SK-N-SH treated with all-trans-retinoic acid at 6 μM for 48 hours (cell line): ENCODE measurements around the gene SC5D.

Experiments
- ARNTL ChIP-seq: fragments of 450-650 bp; formaldehyde crosslinking; IDR thresholded peaks from 2 replicates; pipeline ENCODE4 v1.5.0; 2020; ENCODE audit warnings: low read depth, mild to moderate bottlenecking, moderate library complexity, borderline replicate concordance
- BACH2 ChIP-seq: fragments of 250-450 bp; sonication (Bioruptor Pico); IDR thresholded peaks from 2 replicates; pipeline ENCODE4 v1.9.0; 2021; ENCODE audit warnings: mild to moderate bottlenecking, borderline replicate concordance
- ESRRG ChIP-seq: fragments of 250-450 bp; sonication (Bioruptor Pico); IDR thresholded peaks from 2 replicates; pipeline ENCODE4 v1.6.1; 2021; ENCODE audit warnings: mild to moderate bottlenecking
- ISL1 ChIP-seq: fragments of 250-450 bp; sonication (Bioruptor Pico); IDR thresholded peaks from 2 replicates; pipeline ENCODE4 v2.1.2; 2022; ENCODE audit warnings: mild to moderate bottlenecking, moderate library complexity
- PATZ1 ChIP-seq: fragments of 250-450 bp; sonication (Bioruptor Pico); IDR thresholded peaks from 2 replicates; pipeline ENCODE4 v1.8.0; 2020; ENCODE audit warnings: mild to moderate bottlenecking, moderate library complexity, borderline replicate concordance
- POU6F1 ChIP-seq: fragments of 250-450 bp; sonication (Bioruptor Pico); IDR thresholded peaks from 2 replicates; pipeline ENCODE4 v1.8.0; 2021; ENCODE audit warnings: low read depth, mild to moderate bottlenecking, moderate library complexity, borderline replicate concordance
- PPARA ChIP-seq: fragments of 250-450 bp; sonication (Bioruptor Pico); IDR thresholded peaks from 2 replicates; pipeline ENCODE4 v1.5.0; 2020; ENCODE audit warnings: mild to moderate bottlenecking, borderline replicate concordance
- TOX ChIP-seq: fragments of 250-450 bp; sonication (Bioruptor Pico); IDR thresholded peaks from 2 replicates; pipeline ENCODE4 v1.8.0; 2021; ENCODE audit warnings: mild to moderate bottlenecking, moderate library complexity, borderline replicate concordance
- TSHZ2 ChIP-seq: fragments of 250-450 bp; sonication (Bioruptor Pico); IDR thresholded peaks from 2 replicates; pipeline ENCODE4 v1.5.0; 2020; ENCODE audit warnings: mild to moderate bottlenecking, moderate library complexity
- ZFP3 ChIP-seq: fragments of 250-450 bp; sonication (Bioruptor Pico); IDR thresholded peaks from 2 replicates; pipeline ENCODE4 v1.5.0; 2020; ENCODE audit warnings: mild to moderate bottlenecking, moderate library complexity
- ZFP30 ChIP-seq: fragments of 450-650 bp; formaldehyde crosslinking; IDR thresholded peaks from 2 replicates; pipeline ENCODE4 v1.5.0; 2022; ENCODE audit warnings: mild to moderate bottlenecking, moderate library complexity
- ZNF565 ChIP-seq: fragments of 450-650 bp; formaldehyde crosslinking; conservative IDR thresholded peaks from 2 replicates; pipeline ENCODE4 v1.5.0; 2020; ENCODE audit warnings: low read depth, mild to moderate bottlenecking, moderate library complexity

- no peak for TF ChIP-seq ISL1 (CRISPR knock-in tag)
- no peak for TF ChIP-seq ESRRG
- no peak for TF ChIP-seq PATZ1 (CRISPR knock-in tag)
- TF ChIP-seq ZFP30 (CRISPR knock-in tag): no peak
- no peak for TF ChIP-seq ZFP3
- TF ChIP-seq ARNTL (CRISPR knock-in tag): no peak
- TF ChIP-seq BACH2 (CRISPR knock-in tag): no peak
- no peak for TF ChIP-seq TOX
- no peak for TF ChIP-seq POU6F1 (CRISPR knock-in tag)
- TF ChIP-seq PPARA: no peak
- no peak for TF ChIP-seq ZNF565 (CRISPR knock-in tag)
- TF ChIP-seq TSHZ2 (CRISPR knock-in tag): no peak
Measured at GRCh38 chr11:121299417-121299816, 6.8 kb downstream of the SC5D start.
